ENCODE measurements around the gene NDC80. TPM values are rescaled to one million over a fixed set of nuclear protein-coding genes. Genes with fewer than 3 reads are reported as not detected.
A peak's percentile ranks its signal among the peaks of the same experiment; 100 is the strongest.

The NDC80 gene
- total and polyA plus RNA-seq, 9 of the 15 experiments (the other 6 are each of a cell fraction or from before 2014, with no cell fraction given) = 65.2 to 97.9 (median 83.3) TPM

DNA sequence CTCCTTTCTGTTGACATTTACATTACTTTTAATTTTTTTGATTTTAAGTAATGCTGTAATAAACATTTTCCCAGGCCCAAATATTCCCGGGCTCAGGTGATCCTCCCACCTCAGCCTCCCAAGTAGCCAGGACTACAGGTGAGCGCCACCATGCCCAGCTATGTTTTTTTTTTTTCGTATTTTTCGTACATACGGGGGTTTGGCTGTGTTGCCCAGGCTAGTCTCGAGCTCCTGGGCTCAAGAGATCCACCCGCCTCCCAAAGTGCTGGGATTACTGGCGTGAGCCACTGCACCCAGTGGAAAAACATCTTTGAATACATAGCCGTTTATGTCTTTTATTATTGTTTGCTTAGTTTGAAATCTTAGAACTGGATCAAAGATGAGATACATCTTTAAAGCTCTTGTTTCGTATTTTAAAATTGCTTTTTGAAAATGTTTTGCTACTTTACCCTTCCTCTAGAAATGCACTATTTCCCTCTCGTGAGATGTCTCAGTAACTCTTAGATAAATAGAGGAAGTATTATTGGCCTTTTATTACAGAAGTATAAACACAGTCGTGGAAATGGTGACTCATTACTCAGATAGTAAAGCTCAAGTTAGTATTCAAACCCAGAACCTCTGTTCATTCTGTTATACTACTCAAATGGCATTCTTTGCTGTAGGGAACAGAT is 86.6 kb downstream of the NDC80 start (continued):
- TF ChIP-seq, protein P1, sequence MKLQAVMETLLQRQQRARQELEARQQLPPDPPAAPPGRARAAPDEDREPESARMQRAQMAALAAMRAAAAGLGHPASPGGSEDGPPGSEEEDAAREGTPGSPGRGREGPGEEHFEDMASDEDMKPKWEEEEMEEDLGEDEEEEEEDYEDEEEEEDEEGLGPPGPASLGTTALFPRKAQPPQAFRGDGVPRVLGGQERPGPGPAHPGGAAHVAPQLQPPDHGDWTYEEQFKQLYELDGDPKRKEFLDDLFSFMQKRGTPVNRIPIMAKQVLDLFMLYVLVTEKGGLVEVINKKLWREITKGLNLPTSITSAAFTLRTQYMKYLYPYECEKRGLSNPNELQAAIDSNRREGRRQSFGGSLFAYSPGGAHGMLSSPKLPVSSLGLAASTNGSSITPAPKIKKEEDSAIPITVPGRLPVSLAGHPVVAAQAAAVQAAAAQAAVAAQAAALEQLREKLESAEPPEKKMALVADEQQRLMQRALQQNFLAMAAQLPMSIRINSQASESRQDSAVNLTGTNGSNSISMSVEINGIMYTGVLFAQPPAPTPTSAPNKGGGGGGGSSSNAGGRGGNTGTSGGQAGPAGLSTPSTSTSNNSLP (IDR thresholded peaks at IDR 0.05; ENCODE audit: borderline replicate concordance, low read depth, low read length) = 0 out of 2 replicates have a peak, but pooled peaks have one; percentile 12
- TF ChIP-seq, protein P2, sequence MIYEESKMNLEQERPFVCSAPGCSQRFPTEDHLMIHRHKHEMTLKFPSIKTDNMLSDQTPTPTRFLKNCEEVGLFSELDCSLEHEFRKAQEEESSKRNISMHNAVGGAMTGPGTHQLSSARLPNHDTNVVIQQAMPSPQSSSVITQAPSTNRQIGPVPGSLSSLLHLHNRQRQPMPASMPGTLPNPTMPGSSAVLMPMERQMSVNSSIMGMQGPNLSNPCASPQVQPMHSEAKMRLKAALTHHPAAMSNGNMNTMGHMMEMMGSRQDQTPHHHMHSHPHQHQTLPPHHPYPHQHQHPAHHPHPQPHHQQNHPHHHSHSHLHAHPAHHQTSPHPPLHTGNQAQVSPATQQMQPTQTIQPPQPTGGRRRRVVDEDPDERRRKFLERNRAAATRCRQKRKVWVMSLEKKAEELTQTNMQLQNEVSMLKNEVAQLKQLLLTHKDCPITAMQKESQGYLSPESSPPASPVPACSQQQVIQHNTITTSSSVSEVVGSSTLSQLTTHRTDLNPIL (CRISPR knock-in tag; IDR thresholded peaks at IDR 0.05) = no peak
- TF ChIP-seq ZNF239 (CRISPR knock-in tag; IDR thresholded peaks at IDR 0.05) = no peak
- TF ChIP-seq ETV1 (tag; conservative IDR thresholded peaks at IDR 0.05; ENCODE audit: low read depth) = no peak
- TF ChIP-seq ATF7 (IDR thresholded peaks at IDR 0.05) = peak; percentile 52; the same call in 1 of the 2 replicates
- TF ChIP-seq, protein P3, sequence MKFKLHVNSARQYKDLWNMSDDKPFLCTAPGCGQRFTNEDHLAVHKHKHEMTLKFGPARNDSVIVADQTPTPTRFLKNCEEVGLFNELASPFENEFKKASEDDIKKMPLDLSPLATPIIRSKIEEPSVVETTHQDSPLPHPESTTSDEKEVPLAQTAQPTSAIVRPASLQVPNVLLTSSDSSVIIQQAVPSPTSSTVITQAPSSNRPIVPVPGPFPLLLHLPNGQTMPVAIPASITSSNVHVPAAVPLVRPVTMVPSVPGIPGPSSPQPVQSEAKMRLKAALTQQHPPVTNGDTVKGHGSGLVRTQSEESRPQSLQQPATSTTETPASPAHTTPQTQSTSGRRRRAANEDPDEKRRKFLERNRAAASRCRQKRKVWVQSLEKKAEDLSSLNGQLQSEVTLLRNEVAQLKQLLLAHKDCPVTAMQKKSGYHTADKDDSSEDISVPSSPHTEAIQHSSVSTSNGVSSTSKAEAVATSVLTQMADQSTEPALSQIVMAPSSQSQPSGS (CRISPR knock-in tag; IDR thresholded peaks at IDR 0.05) = no peak
- no peak for TF ChIP-seq SNIP1 (IDR thresholded peaks at IDR 0.05; ENCODE audit: low read depth)
- no peak for TF ChIP-seq CHD1 (IDR thresholded peaks at IDR 0.05; ENCODE audit: low read length)
- 0 out of 4 replicates have a peak, but pooled peaks of 1 of the 2 experiments have one; percentile 41 for TF ChIP-seq FOXK2 (conservative IDR thresholded peaks at IDR 0.05 in 1 of 2, IDR thresholded peaks at IDR 0.05 in 1 of 2; ENCODE audit: low read depth in 2 of 2)
- TF ChIP-seq, protein P4, sequence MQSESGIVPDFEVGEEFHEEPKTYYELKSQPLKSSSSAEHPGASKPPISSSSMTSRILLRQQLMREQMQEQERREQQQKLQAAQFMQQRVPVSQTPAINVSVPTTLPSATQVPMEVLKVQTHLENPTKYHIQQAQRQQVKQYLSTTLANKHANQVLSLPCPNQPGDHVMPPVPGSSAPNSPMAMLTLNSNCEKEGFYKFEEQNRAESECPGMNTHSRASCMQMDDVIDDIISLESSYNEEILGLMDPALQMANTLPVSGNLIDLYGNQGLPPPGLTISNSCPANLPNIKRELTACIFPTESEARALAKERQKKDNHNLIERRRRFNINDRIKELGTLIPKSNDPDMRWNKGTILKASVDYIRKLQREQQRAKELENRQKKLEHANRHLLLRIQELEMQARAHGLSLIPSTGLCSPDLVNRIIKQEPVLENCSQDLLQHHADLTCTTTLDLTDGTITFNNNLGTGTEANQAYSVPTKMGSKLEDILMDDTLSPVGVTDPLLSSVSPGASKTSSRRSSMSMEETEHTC (IDR thresholded peaks at IDR 0.05) = no peak
- TF ChIP-seq SRSF9 (IDR thresholded peaks at IDR 0.05; ENCODE audit: borderline replicate concordance, low read depth, low read length) = no peak
- no peak for TF ChIP-seq SMAD2 (IDR thresholded peaks at IDR 0.05; ENCODE audit: low read depth, low read length)
- TF ChIP-seq ZNF140 (CRISPR knock-in tag; IDR thresholded peaks at IDR 0.05) = no peak
- TF ChIP-seq E2F3 (CRISPR knock-in tag; IDR thresholded peaks at IDR 0.05) = no peak
- TF ChIP-seq, protein P5, sequence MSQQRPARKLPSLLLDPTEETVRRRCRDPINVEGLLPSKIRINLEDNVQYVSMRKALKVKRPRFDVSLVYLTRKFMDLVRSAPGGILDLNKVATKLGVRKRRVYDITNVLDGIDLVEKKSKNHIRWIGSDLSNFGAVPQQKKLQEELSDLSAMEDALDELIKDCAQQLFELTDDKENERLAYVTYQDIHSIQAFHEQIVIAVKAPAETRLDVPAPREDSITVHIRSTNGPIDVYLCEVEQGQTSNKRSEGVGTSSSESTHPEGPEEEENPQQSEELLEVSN (IDR thresholded peaks at IDR 0.05; ENCODE audit: borderline replicate concordance in 1 of 2, extremely low read depth in 1 of 2, insufficient read depth in 1 of 2, insufficient read length in 1 of 2, low read depth in 1 of 2, low read length in 1 of 2, poor library complexity in 1 of 2, severe bottlenecking in 1 of 2) = no peak
- TF ChIP-seq, protein P6, sequence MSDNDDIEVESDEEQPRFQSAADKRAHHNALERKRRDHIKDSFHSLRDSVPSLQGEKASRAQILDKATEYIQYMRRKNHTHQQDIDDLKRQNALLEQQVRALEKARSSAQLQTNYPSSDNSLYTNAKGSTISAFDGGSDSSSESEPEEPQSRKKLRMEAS (CRISPR knock-in tag; IDR thresholded peaks at IDR 0.05) = no peak
- TF ChIP-seq RFX1 (IDR thresholded peaks at IDR 0.05) = no peak
- TF ChIP-seq SAFB2 (IDR thresholded peaks at IDR 0.05; ENCODE audit: borderline replicate concordance, low read depth, low read length, severe bottlenecking) = no peak
- TF ChIP-seq GTF2E2 (tag; IDR thresholded peaks at IDR 0.05) = no peak; the same call in 1 of the 2 replicates

Measured in K562 (cell line).